Fibroblast of villous mesenchyme (primary cell): ENCODE measurements around the gene PSMA6. TPM values are rescaled to one million over a fixed set of nuclear protein-coding genes. Genes with fewer than 3 reads are reported as not detected.
A peak's percentile ranks its signal among the peaks of the same experiment; 100 is the strongest.
"Not testable (repeated sequence)": the region's sequence is repeated elsewhere in the genome, so short reads cannot be mapped to it uniquely, and the experiment has no call there.

Experiments
- DNase-seq: peaks from one replicate; pipeline ENCODE4 v3.0.0-alpha.2; 2010; ENCODE audit warnings: low read depth
- H3K4me3 ChIP-seq: 2 replicates; pipeline ENCODE4 v1.5.1; 2011; ENCODE audit warnings: low read depth, mild to moderate bottlenecking, low read length
- total RNA-seq: library from RNA; depleted of rRNA; stranded (reverse); fragments of >200 nt; gene quantifications from 2 replicates; pipeline ENCODE4 v1.2.3, GENCODE V29; 2012
- TF ChIP-seq, protein P1 (sequence below): IDR thresholded peaks from 2 replicates; pipeline ENCODE4 v1.5.1; 2012; ENCODE audit warnings: low read depth, mild to moderate bottlenecking, low read length; ENCODE audit not compliant: insufficient read depth

The PSMA6 gene
- total RNA-seq, 1 donor: 256 TPM

DNA sequence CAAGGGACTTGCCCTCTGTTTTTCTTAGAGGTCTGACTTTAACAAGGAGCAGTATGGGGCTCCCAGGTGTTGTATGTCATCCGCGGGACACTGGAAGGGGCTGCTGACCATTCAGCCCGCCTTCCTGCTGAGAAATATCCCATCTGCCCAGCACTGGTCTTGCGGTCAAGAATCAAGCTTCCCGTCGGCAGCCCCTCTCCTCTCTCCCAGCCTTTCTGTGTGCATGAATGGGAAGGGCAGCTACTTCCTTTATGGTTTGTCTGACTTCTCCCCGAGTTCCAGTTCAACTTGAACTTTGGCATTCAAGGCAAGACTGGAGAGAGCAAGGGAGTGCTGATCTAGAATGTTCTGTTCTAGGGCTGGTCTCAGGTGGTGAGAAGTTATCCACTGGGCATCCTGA, 51.5 kb downstream of the PSMA6 start:
- TF ChIP-seq, protein P1, sequence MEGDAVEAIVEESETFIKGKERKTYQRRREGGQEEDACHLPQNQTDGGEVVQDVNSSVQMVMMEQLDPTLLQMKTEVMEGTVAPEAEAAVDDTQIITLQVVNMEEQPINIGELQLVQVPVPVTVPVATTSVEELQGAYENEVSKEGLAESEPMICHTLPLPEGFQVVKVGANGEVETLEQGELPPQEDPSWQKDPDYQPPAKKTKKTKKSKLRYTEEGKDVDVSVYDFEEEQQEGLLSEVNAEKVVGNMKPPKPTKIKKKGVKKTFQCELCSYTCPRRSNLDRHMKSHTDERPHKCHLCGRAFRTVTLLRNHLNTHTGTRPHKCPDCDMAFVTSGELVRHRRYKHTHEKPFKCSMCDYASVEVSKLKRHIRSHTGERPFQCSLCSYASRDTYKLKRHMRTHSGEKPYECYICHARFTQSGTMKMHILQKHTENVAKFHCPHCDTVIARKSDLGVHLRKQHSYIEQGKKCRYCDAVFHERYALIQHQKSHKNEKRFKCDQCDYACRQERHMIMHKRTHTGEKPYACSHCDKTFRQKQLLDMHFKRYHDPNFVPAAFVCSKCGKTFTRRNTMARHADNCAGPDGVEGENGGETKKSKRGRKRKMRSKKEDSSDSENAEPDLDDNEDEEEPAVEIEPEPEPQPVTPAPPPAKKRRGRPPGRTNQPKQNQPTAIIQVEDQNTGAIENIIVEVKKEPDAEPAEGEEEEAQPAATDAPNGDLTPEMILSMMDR: no peak
- no peak overlapping the region for H3K4me3 ChIP-seq
- peak; percentile 45 for DNase-seq

DNA sequence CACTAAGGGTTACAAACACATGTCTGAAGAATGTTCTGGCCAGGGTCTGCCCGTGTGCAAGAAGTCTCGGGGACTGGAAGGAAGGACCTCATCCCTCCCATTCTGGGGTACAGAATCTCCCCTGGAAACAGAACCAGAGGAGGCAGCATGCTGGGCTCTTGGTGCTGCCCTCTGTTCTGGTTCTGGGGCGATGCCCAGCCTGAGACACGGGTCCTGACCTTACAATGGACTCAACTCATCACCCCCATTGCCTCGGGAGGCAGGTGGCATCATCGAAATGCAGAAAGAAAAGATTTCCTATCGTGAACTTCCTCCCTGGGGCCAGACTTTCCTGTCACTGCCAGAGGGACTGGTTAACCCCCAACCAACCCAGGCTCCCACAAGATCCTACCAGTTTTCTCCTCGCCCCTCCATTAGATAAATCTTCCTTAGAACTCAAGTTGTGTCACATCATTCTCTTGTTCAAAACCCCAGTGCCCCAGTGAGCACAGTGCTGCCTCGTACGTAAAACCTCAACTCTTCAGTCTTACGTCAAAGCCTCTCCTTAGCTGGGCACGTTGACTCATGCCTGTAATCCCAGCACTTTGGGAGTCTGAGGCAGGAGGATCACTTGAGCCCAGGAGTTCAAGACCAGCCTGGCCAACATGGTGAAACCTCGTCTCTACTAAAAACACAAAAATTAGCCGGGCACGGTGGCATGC, 52.1 kb downstream of the PSMA6 start:
- DNase-seq: no peak
- no peak overlapping the region for H3K4me3 ChIP-seq
- TF ChIP-seq, protein P1: no peak

DNA sequence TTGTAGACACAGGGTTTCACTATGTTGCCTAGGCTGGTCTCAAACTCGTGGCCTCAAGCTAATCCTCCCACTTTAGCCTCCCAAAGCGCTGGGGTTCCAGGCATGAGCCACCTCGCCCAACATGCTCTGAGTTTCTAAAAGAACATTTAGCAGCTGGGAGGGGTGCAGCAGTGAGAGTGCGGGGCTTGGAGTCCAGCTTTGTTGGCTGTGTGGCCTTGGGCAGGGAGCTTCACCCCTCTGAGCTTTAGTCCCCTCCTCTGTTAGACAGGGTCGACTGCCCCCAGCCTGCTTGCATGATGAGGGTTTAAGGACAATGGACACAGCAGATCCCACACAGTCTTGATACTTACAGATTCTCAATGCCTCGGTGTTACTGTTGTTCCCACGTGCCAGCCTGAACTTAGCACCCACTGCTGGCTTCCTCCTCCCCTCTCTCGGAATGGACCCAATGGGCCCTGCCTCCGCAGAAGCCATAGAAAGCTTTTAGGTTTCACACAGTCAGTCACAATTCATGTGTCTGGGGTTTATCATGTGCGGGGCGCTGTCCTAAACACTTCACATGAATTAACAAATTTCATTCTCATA, 54.6 kb downstream of the PSMA6 start:
- H3K4me3 ChIP-seq: no peak overlapping the region
- TF ChIP-seq, protein P1: no peak
- no peak for DNase-seq

DNA sequence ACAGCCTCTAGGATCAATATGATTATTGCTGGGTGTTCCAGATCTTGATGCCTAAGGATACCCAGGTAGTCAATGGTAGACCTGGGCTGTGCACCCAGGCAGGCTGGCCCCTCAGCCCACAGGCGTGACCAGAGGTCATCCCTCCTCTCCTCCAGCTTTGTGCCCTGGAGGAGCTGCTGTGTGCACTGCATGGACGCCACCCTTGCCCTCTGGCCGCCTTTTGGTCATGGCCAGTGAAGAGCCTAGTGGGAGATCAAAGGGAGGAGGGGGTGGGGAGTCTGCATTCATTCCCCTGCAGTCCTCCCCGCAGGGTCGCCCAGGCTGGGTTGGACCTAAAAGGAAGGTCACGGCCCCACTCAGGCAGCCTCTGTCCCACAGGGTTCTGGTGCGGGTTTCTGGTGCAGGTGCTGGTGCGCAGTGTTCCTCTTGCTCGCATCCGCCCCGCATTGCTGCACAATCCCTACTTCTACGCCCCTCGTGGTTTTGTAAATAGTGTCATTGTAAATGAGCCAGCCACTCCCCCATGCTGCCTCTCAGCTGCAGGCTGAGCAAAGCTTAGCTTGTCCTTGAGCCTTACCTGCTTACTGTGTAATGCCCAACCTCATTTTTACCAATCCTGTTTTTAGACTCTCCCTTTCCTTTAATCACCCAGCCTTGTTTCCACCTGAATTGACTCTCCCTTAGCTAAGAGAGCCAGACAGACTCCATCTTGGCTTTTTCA, 55.3 kb downstream of the PSMA6 start:
- TF ChIP-seq, protein P1: no peak
- no peak for DNase-seq
- H3K4me3 ChIP-seq: no peak overlapping the region

GRCh38 chr14:35348044-35348380, 55.8 kb downstream of the PSMA6 start:
- DNase-seq, H3K4me3 ChIP-seq: not testable (repeated sequence)

GRCh38 chr14:35349496-35350365, 57.5 kb downstream of the PSMA6 start:
- TF ChIP-seq, protein P1: no peak

DNA sequence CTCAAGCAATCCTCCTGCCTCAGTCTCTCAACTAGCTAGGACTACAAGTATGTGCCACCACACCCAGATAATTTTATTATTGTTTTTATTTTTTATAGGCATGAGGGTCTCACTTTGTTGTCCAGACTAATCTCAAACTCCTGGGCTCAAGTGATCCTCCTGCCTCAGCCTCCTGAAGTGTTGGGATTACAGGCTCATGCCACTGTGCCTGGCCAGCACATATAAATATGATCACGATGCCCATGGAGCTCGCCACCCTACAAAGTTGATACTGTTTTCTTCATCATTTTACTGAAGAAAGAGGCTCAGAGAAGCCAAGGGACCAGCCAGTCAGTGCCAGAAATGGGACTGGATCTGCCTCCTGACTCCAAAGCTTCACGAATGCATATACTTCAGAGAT, 59.3 kb downstream of the PSMA6 start:
- TF ChIP-seq, protein P1: no peak
- no peak overlapping the region for H3K4me3 ChIP-seq
- no peak for DNase-seq

More at GRCh38 chr14:35349496-35350365, 57.5 kb downstream of the PSMA6 start:
- DNase-seq: no peak
- H3K4me3 ChIP-seq: no peak overlapping the region
